Activated T-helper 1 cell treated with anti-CD3 and anti-CD28 coated beads, Interleukin-2, amount 50 U/mL, for 16 hours (primary cell): ENCODE measurements around the gene TBCA.

Experiments
- DNase-seq, 2 donors: peaks; one replicate each; pipeline ENCODE4 v3.0.0-alpha.2; 2020; ENCODE audit warnings: low read depth in 1 of 2, low spot score in 1 of 2

Gene TBCA

GRCh38 chr5:77643654-77644370, 132.3 kb downstream of the TBCA start:
- no peak for DNase-seq

DNA sequence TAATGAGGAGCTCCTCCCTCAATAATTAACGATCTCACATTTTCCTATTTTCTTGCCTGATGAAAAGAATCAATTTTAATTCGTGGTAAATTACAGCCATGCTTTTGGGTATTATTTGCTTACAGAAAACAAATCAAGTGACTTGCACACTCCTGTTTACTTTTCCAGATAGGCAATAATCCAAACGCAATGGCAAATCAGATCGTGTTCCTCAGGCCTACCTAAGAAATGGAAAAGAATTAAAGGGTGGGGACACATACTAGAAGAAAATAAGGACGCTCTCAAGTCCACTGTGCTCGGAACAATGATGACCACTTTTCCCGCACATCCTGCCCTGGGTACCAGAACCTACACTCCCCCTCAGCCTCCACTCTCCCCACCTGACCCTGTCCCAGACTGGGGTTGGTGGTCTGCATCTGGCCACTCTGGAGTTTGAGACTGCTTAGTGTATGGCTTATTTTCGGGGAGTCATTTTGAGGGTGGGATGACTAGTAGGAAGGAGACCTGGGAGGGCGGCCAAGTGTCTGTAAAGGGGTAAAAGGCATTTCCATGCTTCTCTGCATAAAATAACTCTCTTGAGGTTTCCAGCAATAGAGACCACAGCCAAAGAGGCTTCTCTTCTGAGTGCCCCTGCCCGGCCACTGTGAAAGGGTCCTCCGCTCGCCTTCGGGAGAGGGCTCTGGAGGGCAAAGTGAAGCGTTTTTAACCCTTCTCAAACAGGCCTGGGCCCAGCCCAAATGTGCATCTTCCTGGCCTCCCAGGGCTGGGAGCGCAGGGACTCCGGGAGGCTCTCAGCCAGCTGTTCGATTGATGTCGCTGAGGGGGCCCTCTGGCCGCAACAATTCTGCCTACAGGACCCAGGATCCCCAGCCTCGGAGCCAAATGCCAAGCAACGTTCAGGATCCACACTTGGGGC, 133.1 kb downstream of the TBCA start:
- DNase-seq: no peak

GRCh38 chr5:77641963-77642737, 134.0 kb downstream of the TBCA start:
- no peak for DNase-seq

DNA sequence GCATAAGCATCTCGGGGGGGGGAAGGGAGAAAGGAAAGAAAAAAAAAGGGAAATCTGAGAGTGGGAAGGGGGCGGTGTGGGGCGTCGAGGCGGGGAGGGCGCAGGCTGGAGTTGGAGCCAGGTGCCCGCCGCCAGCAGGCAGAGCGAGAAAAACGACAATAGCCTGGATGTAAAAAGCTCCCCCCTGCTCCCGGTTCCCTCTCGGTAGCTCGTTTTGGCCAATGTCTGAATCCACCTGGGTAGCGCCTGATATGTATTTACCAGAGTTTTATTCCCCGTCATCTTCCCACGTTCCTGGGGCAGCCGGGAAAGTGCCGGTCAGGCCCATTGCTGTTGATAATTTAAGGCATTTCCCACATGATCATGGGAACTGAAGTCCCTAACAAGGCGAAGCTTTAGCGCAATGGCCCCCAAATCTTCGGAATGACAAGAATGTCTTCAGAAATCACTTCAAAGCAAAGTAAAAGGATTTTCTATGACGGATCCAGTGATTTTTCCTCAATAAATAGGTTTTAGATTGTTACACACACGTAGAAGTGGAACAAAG, 134.7 kb downstream of the TBCA start:
- DNase-seq: no peak
